ENCODE measurements around the gene TUBB4A.
A peak's percentile ranks its signal among the peaks of the same experiment; 100 is the strongest.
"Not testable (repeated sequence)": the region's sequence is repeated elsewhere in the genome, so short reads cannot be mapped to it uniquely, and the experiment has no call there.

TUBB4A gene

GRCh38 chr19:6522712-6523111, 20.6 kb upstream of the TUBB4A start:
- no peak for DNase-seq

GRCh38 chr19:6521718-6522646, 19.9 kb upstream of the TUBB4A start:
- DNase-seq: no peak

GRCh38 chr19:6519289-6519688, 17.2 kb upstream of the TUBB4A start:
- DNase-seq: no peak

GRCh38 chr19:6518145-6518911, 16.2 kb upstream of the TUBB4A start:
- no peak for DNase-seq

- peak; percentile 74 for DNase-seq
Observed at GRCh38 chr19:6516659-6517291, 14.7 kb upstream of the TUBB4A start.

- DNase-seq: peak; percentile 95
Observed at GRCh38 chr19:6516018-6516658, 14.0 kb upstream of the TUBB4A start.

- DNase-seq: no peak
Observed at GRCh38 chr19:6514926-6515544, 12.9 kb upstream of the TUBB4A start.

GRCh38 chr19:6514089-6514488, 12.0 kb upstream of the TUBB4A start:
- no peak for DNase-seq

- DNase-seq: no peak
Observed at GRCh38 chr19:6510618-6511017, 8.5 kb upstream of the TUBB4A start.

GRCh38 chr19:6509118-6509971, 7.2 kb upstream of the TUBB4A start:
- DNase-seq: no peak

GRCh38 chr19:6508028-6508771, 6.1 kb upstream of the TUBB4A start:
- not testable (repeated sequence) for DNase-seq

- DNase-seq: no peak
Observed at GRCh38 chr19:6503407-6504201, 1.5 kb upstream of the TUBB4A start.

GRCh38 chr19:6500837-6501739, 1.0 kb downstream of the TUBB4A start:
- no peak for DNase-seq

GRCh38 chr19:6499052-6499790, 2.9 kb downstream of the TUBB4A start:
- DNase-seq: no peak

GRCh38 chr19:6498294-6499036, 3.6 kb downstream of the TUBB4A start:
- DNase-seq: no peak

GRCh38 chr19:6495947-6496346, 6.2 kb downstream of the TUBB4A start:
- no peak for DNase-seq

- no peak for DNase-seq
Observed at GRCh38 chr19:6494438-6495036, 7.6 kb downstream of the TUBB4A start.

Measured in DMS153 (cell line).